CD4-positive, alpha-beta T cell treated with Interleukin-10 for 1 hour (primary cell): Measurements from ENCODE around the gene FXYD3.

Experiments
- DNase-seq: peaks from one replicate; pipeline ENCODE4 v3.0.0-alpha.2; 2020

Gene FXYD3

DNA sequence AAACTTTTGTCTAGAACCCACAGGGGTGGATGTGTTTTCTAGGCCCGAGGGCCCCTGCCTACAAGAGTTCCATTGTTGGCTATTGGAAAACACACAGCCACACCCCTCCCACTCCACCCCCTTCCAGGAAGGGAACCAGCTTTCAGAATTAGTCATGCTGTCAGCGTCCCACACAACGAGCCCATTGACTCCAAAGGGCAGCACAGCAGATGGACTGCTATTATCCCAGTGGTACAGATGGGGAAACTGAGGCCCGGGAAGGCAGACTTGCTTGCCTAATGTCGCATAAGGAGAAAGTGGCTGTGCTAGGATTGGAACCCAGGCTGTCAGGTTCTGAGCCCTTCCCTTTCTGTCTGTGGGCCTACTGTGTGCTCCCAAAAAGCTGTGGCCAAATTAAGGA, 8.1 kb upstream of the FXYD3 start:
- no peak for DNase-seq

GRCh38 chr19:35108730-35109129, 6.9 kb upstream of the FXYD3 start:
- no peak for DNase-seq

DNA sequence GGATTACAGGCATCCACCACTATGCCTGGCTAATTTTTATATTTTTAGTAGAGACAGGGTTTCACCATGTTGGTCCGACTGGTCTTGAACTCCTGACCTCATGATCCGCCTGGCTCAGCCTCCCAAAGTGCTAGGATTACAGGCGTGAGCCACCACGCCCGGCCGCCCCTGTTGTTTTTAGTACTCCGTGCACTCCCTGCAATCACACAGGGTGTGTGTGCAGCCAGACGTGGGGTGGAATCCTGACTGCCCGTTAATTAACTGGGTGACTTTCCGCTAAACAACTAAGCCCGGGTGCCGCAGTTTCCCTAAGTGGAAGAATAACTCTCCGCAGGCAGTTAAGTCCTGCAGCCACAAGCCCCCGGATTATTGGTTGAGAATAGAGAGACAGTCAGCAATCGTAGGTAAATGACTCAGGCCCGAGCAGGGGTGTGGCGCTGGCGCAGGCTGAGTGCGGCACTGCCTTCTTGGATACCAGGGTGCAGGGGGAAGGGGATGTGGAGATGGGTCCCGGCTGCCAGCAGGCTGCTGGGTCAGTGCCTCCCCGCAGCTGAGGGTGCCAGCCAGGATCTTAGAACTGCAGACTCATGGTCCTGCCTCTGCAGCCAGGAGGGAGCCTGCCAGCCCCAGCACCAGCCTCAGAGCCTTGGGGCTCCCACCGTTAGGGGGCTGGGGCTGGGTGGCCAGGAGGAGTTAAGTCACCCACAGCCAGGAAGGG, 6.1 kb upstream of the FXYD3 start:
- DNase-seq: no peak

- no peak for DNase-seq
Observed at GRCh38 chr19:35110974-35111373, 4.6 kb upstream of the FXYD3 start.

- no peak for DNase-seq
Observed at GRCh38 chr19:35112995-35113688, 2.5 kb upstream of the FXYD3 start.

GRCh38 chr19:35114353-35115176, 1.1 kb upstream of the FXYD3 start:
- peak; percentile 73 for DNase-seq

GRCh38 chr19:35116072-35116801, 614 bp downstream of the FXYD3 start:
- no peak for DNase-seq

- no peak for DNase-seq
Observed at GRCh38 chr19:35117116-35117515, 1.5 kb downstream of the FXYD3 start.

GRCh38 chr19:35117799-35118198, 2.2 kb downstream of the FXYD3 start:
- DNase-seq: no peak

DNA sequence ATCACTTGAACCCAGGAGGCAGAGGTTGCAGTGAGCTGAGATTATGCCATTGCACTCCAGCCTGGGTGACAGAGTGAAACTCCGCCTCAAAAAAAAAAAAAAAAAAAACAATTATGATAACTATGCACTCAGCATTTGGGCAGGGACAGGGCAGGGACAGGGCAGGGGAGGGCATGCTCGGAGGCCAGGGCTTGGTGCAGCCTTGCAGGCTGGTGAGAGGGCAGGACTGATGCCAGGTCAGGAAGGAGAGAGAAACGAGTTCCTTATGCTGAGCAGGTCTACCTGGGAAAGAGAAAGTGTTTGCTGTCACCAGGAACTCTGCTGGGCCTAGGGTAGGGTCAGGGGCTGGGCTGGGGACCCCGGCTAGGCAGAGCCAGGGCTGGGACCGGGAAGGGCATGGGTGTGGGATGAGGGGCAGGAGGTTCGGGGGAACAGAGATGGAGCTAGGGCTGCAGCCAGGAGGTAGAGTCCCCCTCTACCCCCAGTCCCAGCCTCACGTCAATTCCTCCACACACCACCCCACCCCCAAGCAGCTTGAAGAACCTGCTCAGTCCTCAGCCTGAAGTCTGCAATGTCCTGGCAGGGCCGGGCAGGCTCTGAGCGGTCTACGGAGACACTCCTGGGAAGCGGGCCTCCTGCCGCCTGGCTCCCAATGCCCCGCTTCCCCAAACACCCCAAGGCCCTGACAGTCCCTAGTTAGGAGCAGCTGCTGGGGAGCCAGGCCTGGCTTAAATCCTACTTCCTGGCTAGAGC, 2.8 kb downstream of the FXYD3 start:
- DNase-seq: no peak

DNA sequence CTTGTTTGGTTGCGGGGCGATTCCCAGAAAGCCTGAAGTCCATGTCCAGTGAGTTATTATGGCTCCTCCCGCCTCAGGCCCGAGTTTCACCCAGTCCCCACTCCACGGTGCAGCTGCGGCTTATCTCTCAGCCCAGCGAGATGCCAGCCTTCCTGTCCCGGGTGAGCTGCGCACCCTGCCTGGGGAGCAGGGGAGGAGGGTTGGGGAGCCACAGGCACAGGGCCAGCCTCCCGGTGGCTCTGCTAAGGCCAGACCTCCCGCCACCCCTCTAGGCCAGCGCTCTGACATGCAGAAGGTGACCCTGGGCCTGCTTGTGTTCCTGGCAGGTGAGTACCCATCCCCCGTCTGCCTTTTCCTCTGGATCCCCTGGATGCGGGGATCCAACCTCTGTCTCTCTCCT, 3.5 kb downstream of the FXYD3 start:
- DNase-seq: no peak

- no peak for DNase-seq
Observed at GRCh38 chr19:35119578-35120155, 4.0 kb downstream of the FXYD3 start.

DNA sequence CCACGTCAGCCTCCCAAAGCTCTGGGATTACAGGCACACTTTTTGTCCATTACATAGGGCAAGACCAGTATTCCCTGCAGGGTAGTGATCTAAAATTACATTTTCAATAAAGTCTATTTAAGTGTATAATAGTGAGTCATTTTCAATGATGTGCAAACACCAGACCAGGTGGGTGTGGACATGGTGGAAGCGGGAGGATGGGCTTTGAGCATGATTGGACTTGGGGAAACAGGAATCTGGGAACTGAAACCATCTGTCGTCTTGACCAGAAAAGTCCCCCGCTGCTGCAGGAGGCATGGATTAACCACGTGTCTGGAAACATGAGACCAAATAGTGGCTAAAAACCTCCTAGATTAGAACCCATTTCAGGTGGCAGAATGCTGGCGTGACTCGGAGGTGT, 4.9 kb downstream of the FXYD3 start:
- DNase-seq: no peak

DNA sequence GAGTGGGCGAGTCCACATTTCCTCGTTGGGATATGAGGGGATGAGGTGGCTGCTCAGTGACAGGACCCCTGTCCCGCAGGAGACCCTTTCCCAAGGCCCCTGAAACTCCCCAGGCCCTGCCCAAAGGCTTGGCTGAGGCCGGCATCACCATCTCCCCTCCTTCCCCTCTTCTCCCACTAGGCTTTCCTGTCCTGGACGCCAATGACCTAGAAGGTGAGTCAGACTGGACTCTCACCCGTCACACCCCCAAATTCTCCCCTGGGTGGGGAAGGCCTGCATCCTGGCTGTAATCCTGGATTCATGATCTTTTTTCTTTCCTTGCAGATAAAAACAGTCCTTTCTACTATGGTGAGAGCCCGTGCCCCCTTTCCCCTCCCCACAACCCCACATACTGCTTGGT, 5.3 kb downstream of the FXYD3 start:
- DNase-seq: no peak

DNA sequence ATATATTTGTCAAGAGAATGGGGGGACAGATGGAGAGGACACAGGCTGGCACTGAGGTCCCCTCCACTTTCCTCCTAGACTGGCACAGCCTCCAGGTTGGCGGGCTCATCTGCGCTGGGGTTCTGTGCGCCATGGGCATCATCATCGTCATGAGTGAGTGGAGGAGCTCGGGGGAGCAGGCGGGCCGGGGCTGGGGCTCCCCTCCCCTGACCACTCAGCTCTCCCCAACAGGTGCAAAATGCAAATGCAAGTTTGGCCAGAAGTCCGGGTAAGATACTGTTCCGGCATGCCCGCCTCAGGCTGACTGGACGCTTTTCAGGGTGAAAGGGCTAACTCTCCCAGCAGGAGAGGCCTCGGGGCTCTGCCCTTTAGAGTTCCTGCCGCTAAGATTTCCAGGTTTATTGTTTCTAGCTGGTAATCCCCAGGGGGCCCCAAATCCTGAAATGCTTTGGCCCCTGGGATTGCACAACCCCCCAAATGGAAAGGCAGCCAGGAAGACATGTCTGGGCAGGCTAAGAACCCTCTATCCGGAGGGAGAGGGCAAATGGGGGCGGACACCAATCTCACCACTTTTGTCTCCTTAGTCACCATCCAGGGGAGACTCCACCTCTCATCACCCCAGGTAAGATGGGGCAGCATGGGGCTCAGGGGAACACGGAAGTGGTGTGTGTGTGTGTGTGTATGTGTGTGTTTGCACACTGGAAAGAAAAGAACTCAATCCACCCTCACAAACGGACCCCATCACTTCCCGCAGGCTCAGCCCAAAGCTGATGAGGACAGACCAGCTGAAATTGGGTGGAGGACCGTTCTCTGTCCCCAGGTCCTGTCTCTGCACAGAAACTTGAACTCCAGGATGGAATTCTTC, 7.3 kb downstream of the FXYD3 start:
- DNase-seq: no peak

DNA sequence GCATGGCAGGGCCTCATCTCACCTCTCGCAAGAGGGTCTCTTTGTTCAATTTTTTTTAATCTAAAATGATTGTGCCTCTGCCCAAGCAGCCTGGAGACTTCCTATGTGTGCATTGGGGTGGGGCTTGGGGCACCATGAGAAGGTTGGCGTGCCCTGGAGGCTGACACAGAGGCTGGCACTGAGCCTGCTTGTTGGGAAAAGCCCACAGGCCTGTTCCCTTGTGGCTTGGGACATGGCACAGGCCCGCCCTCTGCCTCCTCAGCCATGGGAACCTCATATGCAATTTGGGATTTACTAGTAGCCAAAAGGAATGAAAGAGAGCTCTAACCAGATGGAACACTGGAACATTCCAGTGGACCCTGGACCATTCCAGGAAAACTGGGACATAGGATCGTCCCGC, 8.0 kb downstream of the FXYD3 start:
- no peak for DNase-seq

DNA sequence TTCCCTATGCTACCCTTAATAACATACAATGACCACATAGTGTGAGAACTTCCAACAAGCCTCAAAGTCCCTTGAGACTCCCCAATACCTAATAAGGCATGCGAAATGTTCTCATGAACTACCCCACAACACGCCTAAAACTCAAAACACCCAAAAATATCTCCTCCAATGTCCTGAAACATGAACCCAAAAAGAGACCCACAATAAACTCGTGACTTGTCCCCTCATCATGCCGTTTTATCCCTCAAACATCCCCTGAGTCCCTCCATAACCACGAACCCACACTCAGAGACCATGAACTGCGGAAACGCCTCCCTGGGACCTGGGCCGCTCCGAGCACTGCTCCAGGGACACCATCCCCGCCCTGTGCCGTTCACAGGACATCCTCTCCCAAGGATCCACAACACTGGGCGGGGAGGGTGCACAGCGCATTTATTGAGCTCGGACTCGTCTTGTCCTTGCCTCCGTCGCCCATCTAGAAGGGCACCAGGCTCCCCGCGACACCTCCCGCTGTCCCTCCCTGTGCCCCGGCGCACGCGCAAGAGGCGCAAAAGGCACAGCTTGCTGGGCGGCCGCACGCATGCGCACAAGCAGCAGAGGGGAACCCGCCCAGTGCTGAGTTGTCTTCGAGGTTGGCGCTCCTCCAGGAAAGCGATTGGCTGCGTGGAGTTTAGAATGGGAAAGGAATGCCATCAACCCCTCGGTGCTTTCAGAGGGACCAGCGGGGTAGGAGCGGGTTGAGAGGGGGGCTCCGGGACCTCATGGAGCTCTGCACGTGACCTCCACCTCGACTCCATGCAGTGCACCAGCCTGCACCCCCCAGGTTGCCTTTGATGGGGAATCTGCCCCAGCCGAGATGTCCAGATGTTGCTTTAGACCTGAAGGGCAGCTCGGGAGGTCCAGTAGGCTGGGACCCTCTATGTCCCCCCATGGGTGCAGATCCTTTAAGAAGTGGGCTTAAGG, 8.8 kb downstream of the FXYD3 start:
- DNase-seq: peak; percentile 89

DNA sequence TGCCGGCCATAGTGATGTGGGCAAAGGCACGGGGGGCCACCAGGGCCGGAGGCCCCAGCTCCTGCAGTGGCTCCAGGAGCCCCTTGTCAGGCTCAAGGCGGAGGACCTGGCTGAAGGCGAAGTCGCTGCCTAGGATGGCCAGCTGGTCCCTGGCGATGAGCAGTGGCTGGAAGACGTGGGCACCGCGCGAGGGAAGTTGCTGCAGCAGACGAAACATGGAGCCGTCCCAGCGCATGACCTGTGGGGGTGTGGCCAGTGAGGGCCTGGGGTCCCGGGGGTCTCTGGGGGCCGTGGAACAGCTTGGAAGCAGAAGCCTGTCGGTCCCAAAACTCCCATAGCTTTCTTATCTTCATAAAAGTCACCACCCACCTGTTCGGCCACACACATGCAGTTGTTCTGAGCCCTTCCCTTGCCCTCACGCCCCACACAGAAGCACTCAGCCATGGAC, 9.7 kb downstream of the FXYD3 start:
- no peak for DNase-seq

- no peak for DNase-seq
Observed at GRCh38 chr19:35125749-35126623, 10.4 kb downstream of the FXYD3 start.
